ENCODE measurements around the gene ATE1.
"Not testable (repeated sequence)": the region's sequence is repeated elsewhere in the genome, so short reads cannot be mapped to it uniquely, and the experiment has no call there.

The ATE1 gene

DNA sequence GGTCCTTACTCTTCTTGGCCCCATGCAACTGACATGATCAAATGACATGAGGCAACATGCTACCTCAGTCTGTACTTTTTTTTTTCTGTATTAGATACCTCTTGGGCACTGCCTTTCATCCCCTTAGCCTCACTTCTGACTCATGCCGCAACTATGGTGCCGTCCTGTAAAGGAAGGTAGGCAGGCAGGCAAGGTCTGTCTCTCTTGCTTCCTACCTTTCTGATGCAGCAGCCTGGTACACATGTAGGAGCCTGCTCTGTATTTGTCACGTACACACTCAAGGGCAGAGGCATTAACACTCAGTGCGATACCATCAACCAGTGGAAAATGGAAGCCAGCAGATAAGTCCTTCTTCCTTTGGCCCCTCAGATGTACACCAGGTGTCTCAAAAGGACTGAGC, 146.7 kb downstream of the ATE1 start:
- DNase-seq, result no peak

DNA sequence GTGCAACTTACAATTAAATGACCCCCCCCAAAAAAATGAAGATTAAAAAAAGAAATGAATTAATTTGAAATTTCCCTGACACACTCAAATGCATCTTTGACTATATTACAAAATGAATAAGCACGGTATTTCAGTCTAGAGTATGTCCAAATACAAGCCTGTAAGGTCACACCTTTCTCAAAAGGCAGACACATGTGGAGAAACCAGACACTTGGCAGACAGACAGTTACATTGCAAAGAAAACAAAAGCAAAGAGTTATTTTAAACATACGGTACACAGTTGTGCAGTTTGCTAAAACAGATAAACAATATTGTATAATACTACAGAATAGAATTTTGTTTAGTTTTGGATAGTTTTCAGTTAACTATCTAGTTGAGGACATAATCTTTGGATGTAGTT, 153.0 kb downstream of the ATE1 start:
- DNase-seq, result no peak

DNA sequence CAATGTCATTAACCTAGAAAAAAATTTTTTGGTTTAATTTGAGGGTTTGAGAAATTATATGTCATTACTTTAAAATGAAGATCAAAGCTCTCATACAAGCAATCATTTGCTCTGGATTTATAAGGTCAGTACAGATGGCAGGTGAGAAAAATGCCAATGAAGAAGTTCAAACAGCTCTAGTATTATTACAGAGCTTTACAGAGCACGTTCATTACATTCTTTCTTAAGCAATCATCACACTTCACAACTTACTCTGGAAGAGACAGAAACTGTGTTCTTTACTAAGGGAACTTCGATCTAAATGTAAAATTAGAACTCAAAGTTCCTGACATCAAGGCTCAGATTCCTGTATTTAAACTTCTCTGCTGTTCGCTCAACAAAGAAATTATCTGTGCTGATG, 153.4 kb downstream of the ATE1 start:
- DNase-seq, result no peak

DNA sequence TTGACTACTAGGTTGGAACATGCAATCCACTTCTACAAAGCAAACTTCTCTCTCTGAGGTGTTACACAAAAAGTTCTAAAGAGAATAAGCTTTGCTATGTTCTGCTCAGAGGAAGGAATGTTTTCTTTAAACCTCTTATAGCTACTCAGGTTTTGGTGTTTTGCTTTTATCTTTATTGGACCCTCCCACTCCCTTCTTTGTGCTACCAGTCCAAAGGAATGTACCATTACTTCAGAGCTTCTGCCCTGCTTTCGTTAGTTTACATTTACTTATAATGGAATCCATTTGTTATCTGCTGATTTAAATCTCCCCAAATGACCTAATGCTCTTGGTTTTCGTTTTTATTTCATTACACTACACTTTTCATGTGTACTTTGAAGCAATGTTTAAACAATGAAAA, 154.9 kb downstream of the ATE1 start:
- DNase-seq, result no peak

DNA sequence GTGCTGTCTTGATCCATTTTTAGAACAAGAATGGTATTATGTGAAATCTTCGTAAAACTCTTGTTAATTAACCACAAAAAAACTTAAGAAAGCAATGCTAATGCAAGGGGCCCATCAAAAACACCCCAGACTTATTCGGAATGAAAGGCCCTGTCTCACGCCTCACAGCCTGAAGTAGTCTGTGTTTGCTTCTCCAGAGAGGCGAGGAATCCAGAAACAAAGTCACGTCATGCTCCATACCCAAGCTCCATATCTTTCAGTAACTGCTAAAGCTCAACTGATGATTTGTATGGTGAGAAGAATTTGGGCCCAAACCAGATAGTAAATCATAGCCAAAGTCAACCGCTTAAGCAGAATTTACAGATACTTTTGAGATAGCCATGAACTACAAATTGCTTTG, 155.4 kb downstream of the ATE1 start:
- DNase-seq, result no peak

DNA sequence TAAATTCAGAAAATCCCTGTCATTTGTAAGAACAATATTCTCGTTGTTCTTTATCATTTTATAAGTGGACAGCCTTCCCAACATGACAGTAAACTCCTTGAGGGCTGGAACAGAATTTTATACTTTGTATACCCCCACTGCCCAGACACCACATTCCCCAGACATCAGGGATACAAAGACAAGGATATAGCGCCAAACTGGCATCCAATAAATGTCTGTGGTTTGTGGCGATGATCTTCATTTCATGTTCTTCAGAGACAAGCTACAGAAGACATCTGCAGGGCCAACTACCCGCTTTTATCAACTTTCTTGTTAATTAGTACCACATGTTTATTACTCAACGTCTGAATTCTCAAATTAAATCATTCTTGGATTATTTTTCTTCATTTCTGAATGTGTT, 155.9 kb downstream of the ATE1 start:
- no peak for DNase-seq

DNA sequence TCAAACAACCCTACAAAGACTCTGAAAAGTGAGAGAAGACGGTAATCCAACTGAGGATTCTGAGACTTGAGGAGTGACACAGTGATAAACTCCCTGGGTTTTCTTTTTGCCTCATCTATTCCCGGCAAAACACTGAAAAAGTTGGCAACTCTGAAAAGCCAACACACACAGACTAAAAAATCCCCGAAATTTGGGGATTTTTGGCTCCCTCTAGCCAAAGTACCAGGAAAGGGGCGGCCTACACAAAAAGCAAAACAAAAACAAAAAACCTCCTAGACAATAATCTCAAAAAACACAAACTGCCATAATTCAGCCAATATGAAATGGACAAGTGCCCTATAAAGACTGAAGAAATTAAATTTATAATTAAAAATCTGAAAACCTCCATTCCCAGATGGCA, 161.4 kb downstream of the ATE1 start:
- DNase-seq, result no peak

DNA sequence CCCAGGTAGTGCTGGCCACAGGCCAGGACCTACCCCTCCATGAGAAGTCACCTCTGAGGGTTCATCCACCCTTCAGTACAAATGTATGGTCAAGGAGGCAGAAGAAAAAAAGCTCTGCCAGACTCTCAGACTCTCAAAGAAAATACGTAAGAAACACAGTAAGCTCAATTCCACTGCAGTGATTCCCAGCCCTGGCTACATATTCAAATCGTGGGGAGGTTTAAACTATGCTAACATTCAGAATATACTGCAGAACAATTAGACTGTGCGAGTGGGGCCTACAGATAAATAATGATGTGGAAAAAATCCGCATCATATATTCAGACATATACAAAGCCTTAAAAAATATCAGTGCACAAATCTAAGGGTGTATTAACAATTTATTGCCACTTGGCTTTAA, 162.6 kb downstream of the ATE1 start:
- DNase-seq, result no peak

DNA sequence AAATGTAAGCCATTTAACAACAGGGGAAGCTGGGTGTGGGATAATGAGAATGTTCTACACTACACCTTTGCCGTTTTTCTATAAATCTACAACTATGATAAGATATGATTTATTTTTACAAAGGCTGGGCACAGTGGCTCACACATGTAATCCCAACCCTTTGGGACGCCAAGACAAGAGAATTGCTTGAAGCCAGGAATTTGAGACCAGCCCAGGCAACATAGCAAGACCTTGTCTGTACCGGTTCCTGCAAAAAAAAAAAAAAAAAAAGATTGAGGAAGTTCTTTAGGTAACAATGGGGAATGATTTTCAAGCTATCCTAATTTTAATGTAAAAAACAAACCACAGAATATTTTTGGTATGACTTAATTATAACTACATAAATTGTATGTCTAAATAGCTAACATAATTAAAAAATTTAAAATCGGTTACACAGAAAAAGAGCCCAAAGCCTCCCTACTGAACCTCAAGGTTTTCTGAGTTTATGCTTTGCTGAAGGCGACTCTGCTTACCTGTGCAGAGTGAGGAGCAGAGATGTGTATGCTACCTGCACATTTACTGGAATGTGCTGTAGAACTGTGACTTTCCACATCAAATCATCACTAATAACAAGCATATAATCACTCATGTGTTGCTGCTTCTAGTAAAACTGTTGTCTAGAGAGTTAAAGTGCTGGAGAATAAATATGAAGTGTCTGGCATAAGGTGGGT, 163.4 kb downstream of the ATE1 start:
- DNase-seq, result no peak

DNA sequence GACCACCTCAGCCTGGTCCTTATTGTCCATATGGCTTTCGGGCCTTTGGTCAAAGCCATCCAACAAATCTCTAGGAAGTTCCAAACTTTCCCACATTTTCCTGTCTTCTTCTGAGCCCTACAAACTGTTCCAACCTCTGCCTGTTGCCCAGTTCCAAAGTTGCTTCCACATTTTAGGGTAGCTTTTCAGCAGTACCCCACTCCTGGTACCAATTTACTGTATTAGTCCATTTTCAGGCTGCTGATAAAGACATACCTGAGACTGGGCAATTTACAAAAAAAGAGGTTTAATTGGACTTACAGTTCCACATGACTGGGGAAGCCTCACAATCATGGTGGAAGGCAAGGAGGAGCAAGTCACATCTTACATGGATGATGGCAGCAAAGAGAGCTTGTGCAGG, 170.6 kb downstream of the ATE1 start:
- not testable (repeated sequence) for DNase-seq

DNA sequence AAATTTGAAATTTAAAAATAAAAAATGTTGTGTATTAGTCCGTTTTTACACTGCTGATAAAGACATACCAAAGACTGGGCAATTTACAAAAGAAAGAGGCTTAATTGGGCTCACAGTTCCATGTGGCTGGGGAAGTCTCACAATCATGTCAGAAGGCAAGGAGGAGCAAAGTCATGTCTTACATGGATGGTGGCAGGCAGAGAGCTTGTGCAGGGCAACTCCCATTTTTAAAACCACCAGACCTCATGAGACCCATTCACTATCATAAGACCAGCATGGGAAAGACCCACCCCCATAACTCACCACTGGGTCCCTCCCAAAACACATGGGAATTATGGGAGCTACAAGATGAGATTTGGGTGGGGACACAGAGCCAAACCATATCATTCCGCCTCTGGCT, 172.3 kb downstream of the ATE1 start:
- not testable (repeated sequence) for DNase-seq

DNA sequence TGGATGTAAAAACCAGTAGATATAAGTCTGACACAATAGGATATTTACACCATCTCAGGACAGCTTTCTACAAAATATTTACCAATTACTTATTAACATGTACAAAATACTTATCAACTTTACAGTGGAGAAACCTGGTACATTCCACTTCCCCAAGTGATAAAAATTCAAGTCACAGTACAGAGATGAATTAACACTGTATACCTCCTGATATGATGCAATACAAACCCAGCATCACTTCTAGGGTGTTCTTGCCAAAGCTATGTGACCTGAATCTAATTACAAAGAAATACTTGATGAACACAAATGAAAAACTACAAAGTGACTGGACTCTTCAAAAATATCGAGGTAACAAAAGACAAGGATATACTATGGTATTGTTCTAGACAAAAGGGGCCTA, 173.2 kb downstream of the ATE1 start:
- no peak for DNase-seq

DNA sequence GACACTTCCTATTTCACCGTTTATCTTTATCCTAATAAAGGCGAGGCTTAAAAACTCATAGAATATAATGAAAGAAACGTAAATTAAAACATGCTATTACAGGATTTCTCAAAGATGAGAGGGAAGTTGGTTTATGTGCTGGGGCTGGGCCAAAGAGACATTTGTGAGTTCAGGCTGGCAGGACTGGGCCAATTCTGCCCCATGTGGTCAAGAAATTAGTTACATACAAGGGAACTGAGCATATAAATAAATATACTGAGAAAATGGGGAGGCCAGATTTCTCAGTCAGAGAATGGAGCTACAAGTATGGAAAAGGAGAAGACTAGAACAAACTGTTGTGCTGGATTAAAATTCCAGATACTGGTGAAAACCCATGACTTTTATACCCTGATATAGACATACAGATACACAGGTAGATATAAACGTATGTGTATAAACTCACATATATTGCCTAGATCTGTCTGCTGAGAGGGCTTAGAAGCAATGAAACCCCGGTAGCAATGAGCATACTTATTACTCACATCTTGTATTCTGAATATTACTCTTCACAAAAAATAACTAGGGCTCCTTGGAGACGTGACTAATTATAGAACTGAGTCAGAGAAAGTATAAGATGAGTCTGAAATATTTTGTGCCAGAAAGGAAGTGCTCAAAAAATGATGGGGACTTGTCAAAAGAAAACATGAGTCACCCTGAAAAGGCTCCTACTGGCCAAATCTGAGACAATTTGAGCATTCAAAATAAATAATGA, 173.9 kb downstream of the ATE1 start:
- peak; percentile 74 for DNase-seq

DNA sequence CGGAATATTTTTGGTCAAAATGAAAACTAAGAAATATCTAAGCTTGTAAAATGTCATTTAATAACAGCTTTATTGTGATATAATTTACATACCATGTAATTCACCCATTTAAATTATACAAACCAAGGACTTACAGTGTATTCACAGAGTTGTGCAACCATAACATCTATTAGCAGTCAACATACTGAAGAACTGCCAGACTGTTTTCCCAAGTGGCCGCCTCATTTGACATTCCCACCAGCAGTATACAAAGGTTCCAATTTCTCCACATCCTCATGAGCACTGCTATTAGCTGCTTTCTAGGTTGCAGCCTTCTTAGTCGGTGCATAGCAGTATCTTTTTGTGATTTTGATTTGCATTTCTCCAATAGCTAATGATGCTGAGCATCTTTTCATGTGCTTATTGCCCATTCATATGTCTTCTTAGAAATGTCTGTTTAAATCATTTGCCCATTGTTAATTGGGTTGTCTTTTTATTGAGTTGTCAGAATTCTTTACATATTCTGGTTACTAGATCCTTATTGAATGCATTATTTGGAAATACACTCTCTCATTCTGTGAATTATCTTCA, 176.6 kb downstream of the ATE1 start:
- no peak for DNase-seq

DNA sequence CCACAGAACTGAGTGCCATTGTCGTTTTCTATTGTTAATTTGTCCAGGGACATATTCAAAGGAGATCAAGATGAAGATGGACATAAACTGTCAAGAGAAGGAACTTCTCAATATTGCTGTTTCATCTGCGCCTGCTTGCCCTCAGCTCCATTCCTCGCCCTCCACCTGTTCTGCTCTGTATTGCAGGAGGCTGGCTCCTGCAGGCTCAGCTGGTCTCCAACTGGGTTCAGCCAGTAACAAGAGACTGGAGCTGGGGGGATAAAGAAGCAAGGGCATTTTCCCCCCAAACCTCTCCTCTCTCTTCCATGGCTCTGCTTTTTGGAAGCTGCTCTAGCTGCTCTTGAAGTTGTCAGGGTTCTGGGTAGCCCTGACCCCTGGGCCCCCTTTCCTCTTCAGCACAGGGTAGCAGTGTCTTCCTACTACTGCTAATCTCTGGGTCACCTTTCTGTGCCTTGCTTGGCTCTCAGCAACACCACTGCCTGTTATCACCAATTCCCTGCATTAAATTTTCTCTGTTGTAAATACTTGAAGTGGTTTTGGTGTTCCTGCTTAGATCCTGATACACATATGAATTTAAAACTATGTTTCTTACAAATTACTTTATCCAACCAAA, 180.6 kb downstream of the ATE1 start:
- no peak for DNase-seq

DNA sequence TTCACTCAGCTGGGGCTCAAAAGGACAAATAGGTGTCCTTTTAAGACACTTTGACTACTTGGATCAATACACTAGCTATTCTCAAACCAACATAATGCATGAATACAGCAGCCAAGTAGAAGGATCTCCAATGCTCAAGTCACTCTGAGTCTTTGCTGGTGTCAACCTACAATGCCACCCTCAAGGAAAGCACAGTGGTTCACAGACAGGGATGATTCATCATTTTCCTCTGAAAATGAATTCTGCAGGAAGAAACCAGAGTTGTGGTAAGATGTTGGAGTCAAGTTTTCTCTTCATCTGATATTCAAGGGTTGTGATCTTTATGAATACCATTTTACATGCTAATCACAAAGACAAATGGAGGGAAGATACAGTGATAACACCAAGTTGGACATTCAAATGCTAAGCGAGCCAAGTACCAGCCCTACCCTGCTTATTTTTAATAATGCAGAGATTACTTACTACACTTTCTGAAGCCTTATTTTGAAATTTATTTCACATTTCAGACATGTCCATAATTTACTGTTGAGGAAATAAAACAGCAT, 186.5 kb downstream of the ATE1 start:
- DNase-seq, result no peak

DNA sequence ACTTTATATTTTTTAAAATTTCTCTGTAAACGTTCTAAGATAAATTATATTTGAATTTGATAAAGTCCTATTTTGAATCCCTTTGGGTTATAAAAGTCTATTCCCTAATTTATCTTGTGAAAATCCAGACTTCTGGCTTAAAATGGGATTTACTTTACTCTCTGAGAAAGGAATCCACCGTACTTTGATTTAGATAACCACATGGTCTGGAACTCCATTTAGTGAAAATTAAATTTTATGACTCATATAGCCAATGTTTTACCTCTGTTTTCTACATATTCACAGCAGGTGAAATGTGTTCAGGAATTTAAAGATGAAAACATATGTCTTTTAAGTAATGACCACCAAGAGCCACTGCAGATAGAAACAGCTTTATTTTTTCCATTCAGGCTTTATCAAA, 187.8 kb downstream of the ATE1 start:
- DNase-seq, result no peak

DNA sequence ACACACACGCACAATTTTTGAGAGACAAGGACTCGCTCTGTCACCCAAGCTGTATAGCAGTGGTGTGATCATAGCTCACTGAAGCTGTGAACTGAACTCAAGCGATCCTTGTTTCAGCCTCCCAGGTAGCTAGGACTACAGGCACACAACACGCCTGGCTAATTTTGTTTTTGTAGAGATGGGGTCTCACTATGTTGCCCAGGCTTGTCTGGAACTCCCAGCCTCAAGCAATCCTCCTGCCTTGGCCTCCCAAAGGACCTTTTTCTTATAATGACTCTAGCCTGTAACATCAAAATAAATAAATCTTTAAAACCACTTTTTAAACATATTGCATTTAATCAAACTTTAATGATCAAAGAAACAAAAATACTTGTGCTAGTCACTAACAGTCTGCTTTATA, 188.7 kb downstream of the ATE1 start:
- no peak for DNase-seq

DNA sequence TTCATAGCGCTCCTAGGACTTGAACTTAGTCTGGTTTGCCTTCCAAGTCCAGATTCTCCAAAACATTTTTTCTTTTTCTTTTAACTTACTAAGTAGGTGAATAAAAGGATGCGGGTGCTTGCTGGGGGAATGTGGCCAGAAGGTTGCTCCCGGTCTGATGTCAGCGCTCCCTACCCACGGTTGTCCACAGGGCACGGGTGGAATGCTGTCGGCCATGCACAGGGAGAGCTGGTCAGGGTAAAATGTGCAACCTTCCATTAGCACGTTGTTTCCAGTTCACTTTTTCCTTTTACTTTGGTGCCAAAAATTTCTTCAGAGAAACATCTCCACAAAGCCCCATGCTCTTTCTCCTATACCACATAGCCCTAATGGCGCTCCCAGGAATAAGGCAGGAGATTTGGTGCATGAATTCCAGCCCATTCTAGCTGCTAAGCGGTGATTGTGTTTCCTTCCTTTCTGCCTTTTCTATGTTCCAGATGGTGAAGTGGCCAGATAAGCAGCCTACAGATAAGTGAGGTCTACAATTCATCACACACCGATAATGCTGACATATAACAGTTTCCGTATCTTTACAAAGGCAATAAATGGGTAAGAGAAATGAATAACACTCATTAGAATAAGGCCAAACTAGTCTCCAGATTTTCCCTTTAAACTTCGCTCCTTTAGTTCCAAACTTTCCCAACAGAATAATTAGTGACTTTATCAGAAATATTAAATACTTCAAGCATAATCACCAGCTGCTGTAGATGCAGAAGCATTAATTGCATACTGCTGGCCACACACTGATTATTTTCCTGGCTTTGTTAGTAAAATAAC, 191.3 kb downstream of the ATE1 start:
- no peak for DNase-seq

DNA sequence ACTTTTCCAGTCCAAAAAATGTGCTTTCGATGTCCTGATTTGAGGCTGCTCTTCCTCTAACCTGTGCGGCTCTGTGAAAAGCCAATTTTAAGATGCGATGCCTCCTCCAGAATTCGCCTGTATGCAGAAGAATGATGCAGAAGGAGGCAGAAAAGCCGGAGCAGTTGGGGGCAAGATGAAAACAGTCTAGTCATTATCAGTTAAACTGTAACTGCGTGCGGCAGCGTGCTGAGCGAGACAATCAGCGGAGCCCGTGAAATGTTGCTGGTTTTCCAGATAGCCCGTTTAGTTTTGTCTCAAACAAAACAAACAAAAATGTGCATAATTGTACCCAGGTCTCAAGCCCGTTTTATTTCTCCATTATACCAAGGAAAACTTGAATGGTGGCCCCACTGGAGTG, 192.6 kb downstream of the ATE1 start:
- DNase-seq, result no peak

DNA sequence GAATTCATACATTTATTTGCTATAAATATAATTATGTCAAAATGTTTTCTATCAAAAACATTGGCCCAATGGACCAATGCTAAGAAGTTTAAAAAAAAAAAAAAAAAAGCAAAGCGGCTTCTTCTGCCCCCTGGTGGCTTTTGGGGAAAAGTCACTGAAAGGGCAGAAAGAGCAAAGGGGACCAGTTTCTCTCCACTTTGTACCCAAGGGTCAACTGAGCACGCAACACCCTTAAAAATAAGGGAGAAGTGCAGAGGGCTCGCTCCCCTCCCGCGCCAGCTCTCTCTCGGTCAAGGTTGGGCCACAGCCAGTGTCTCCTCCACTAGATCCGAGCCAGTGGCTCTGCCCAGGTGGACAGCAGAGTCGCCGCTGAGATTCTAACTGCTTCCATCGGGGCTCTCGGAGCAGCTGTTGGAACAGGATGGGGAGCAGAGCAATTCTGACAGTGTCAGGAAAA, 193.2 kb downstream of the ATE1 start:
- DNase-seq, result peak; percentile 52

DNA sequence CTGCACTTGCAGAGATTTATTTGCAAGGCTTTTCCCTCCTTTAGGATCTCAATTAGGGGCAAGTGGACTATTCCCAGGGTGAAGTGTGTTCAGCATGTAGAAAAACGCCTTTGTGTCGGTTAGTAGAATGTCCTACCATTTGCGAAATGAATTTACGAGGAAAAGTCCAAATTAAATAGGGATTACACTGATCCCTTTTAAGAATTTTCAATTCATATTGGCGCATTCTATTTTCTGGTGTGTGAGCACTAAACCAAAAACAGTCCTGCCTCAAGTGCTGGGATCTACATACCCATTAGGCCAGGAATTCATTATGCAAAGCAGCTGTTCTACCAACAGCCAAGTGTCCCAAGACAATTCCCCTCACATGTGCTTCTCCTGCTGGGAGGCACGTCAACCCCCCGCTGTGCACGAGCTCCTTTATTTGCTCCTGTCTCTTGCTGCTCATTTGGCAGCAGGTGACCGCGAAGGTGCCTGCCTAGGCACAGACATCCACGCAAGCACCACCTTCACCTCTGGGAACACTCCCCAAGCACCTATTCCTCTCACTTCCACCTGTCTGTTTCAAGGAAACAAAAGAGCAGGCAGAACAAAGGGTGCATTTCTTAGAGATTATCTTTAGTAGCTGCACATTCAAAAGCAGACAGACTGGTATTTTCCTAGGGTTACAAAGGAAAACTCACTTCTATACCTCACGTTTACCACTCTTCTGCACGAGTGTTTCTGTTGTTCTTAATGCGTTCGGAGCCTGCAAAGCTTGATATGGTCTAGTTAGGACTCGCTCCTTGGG, 195.0 kb downstream of the ATE1 start:
- DNase-seq, result no peak
